Kidney epithelial cell (primary cell): ENCODE results near the gene CACNA1F. TPM values are rescaled to one million over a fixed set of nuclear protein-coding genes. Genes with fewer than 3 reads are reported as not detected.

Experiments used
- DNase-seq: peaks from one replicate; pipeline ENCODE4 v3.0.0-alpha.2; 2010; ENCODE audit warnings: low read depth
- H3K27me3 ChIP-seq: 2 replicates; pipeline ENCODE4 v1.6.0; 2011; ENCODE audit warnings: low read length; ENCODE audit not compliant: control insufficient read depth, insufficient read depth
- H3K36me3 ChIP-seq: 2 replicates; pipeline ENCODE4 v1.5.1; 2011; ENCODE audit warnings: low read length; ENCODE audit not compliant: control insufficient read depth, insufficient read depth
- H3K4me3 ChIP-seq: 2 replicates; pipeline ENCODE4 v1.5.1; 2011; ENCODE audit warnings: low read depth, mild to moderate bottlenecking, control low read depth, low read length
- CTCF ChIP-seq: IDR thresholded peaks from 2 replicates; pipeline ENCODE4 v1.5.1; 2011; ENCODE audit warnings: mild to moderate bottlenecking, moderate library complexity, low read length, control low read depth, inconsistent platforms; ENCODE audit not compliant: insufficient read depth, poor library complexity, severe bottlenecking
- total RNA-seq: library from RNA; depleted of rRNA; stranded (reverse); fragments of >200 nt; gene quantifications from 2 replicates; pipeline ENCODE4 v1.2.3, GENCODE V29; 2015

Gene CACNA1F
- total RNA-seq, 1 donor from 2014 or later, result not detected

- Histone ChIP-seq H3K27me3 (no peaks in the 10 kb centered on the region), H3K4me3 (no peak overlapping the region), H3K36me3 (no peaks in the 10 kb centered on the region)
- TF ChIP-seq CTCF, result no peak
- no peak for DNase-seq
These were observed 40.1 kb upstream of the CACNA1F start for GRCh38 chrX:49273181-49273727.

GRCh38 chrX:49272421-49272820, 39.3 kb upstream of the CACNA1F start:
- TF ChIP-seq CTCF, result no peak
- H3K36me3 ChIP-seq, result no peaks in the 10 kb centered on the region
- no peaks in the 10 kb centered on the region for H3K27me3 ChIP-seq
- DNase-seq, result no peak
- no peak overlapping the region for H3K4me3 ChIP-seq

- no peak for DNase-seq
- no peaks in the 10 kb centered on the region for H3K36me3 ChIP-seq
- H3K4me3 ChIP-seq, result no peak overlapping the region
- no peaks in the 10 kb centered on the region for H3K27me3 ChIP-seq
- TF ChIP-seq CTCF, result no peak
These were observed 38.2 kb upstream of the CACNA1F start for GRCh38 chrX:49271341-49271740.

GRCh38 chrX:49270249-49270921, 37.2 kb upstream of the CACNA1F start:
- no peak for DNase-seq
- Histone ChIP-seq H3K27me3 (no peaks in the 10 kb centered on the region), H3K4me3 (peak overlapping the region; percentile 63), H3K36me3 (no peaks in the 10 kb centered on the region)
- TF ChIP-seq CTCF, result no peak

GRCh38 chrX:49269767-49270248, 36.7 kb upstream of the CACNA1F start, which contains the start of gene PPP1R3F:
Gene PPP1R3F (plus strand): TSS chrX:49269793. CDS start chrX:49269870, 77 bp downstream.
- DNase-seq, result no peak
- H3K27me3 ChIP-seq, result no peaks in the 10 kb centered on the region
- H3K36me3 ChIP-seq, result no peaks in the 10 kb centered on the region
- TF ChIP-seq CTCF, result no peak
- H3K4me3 ChIP-seq, result peak within 1 kb of the TSS; percentile 63
